ENCODE measurements around the gene ABCA6. TPM values are rescaled to one million over a fixed set of nuclear protein-coding genes. Genes with fewer than 3 reads are reported as not detected.

Gene ABCA6
- polyA plus RNA-seq, 1 donor (not counting 4 experiments of a cell fraction or from before 2014, with no cell fraction given): 0.14 TPM

GRCh38 chr17:69031839-69032238 lies 109.9 kb downstream of the ABCA6 start:
- H3K9ac ChIP-seq (ENCODE audit: control insufficient read depth, extremely low read depth, insufficient read depth, low read length): no peak overlapping the region
- FAIRE-seq (no peak), DNase-seq (ENCODE audit: low read depth, low spot score) (no peak)
- no peaks in the 10 kb centered on the region for H4K20me1 ChIP-seq (ENCODE audit: control insufficient read depth, extremely low read depth, insufficient read depth, low read length)
- H3K9me1 ChIP-seq (ENCODE audit: control insufficient read depth, extremely low read depth, insufficient read depth, low read length): no peaks in the 10 kb centered on the region
- H3K79me2 ChIP-seq (ENCODE audit: control insufficient read depth, insufficient read depth, low read length): no peaks in the 10 kb centered on the region
- H3K27ac ChIP-seq (ENCODE audit: control insufficient read depth, insufficient read depth, low read length): no peak overlapping the region
- H2AFZ ChIP-seq (ENCODE audit: control insufficient read depth, low read length): no peak overlapping the region
- dilution Hi-C loops (cut with MboI; ENCODE audit: extremely low pct_ligation_motif_present, low sequenced_read_pairs): no loop called here
- H3K4me3 ChIP-seq (ENCODE audit: control insufficient read depth in 2 of 3, extremely low read depth in 1 of 3, insufficient read depth in 2 of 3, low read depth in 1 of 3, low read length in 3 of 3): no peak overlapping the region
- no peaks in the 10 kb centered on the region for H3K27me3 ChIP-seq (ENCODE audit: control insufficient read depth, extremely low read depth, insufficient read depth, low read length)
- H3K4me2 ChIP-seq (ENCODE audit: control insufficient read depth, extremely low read depth, insufficient read depth, low read depth, low read length): no peak overlapping the region
- H3K36me3 ChIP-seq (ENCODE audit: control insufficient read depth in 2 of 2, extremely low read depth in 1 of 2, insufficient read depth in 2 of 2, low read length in 2 of 2): no peaks in the 10 kb centered on the region
- H3K4me1 ChIP-seq (ENCODE audit: control insufficient read depth, extremely low read depth, insufficient read depth, low read length): no peaks in the 10 kb centered on the region
- TF ChIP-seq EZH2 (IDR thresholded peaks at IDR 0.05; ENCODE audit: low read length): no peak
- H3K9me3 ChIP-seq (ENCODE audit: control insufficient read depth, low read depth, low read length): no peaks in the 10 kb centered on the region

- H3K36me3 ChIP-seq (ENCODE audit: control insufficient read depth in 2 of 2, extremely low read depth in 1 of 2, insufficient read depth in 2 of 2, low read length in 2 of 2): no peaks in the 10 kb centered on the region
- H3K4me3 ChIP-seq (ENCODE audit: control insufficient read depth in 2 of 3, extremely low read depth in 1 of 3, insufficient read depth in 2 of 3, low read depth in 1 of 3, low read length in 3 of 3): no peak overlapping the region
- H2AFZ ChIP-seq (ENCODE audit: control insufficient read depth, low read length): no peak overlapping the region
- dilution Hi-C loops (cut with MboI; ENCODE audit: extremely low pct_ligation_motif_present, low sequenced_read_pairs): no loop called here
- DNase-seq (ENCODE audit: low read depth, low spot score): no peak
- no peaks in the 10 kb centered on the region for H3K27me3 ChIP-seq (ENCODE audit: control insufficient read depth, extremely low read depth, insufficient read depth, low read length)
- H3K27ac ChIP-seq (ENCODE audit: control insufficient read depth, insufficient read depth, low read length): no peak overlapping the region
- H3K9ac ChIP-seq (ENCODE audit: control insufficient read depth, extremely low read depth, insufficient read depth, low read length): no peak overlapping the region
- H3K79me2 ChIP-seq (ENCODE audit: control insufficient read depth, insufficient read depth, low read length): no peaks in the 10 kb centered on the region
- H3K4me2 ChIP-seq (ENCODE audit: control insufficient read depth, extremely low read depth, insufficient read depth, low read depth, low read length): no peak overlapping the region
- TF ChIP-seq CTCF (optimal IDR thresholded peaks at IDR 0.05 in 1 of 3, IDR thresholded peaks at IDR 0.05 in 1 of 3, conservative IDR thresholded peaks at IDR 0.05 in 1 of 3; ENCODE audit: extremely low read depth in 1 of 3, insufficient read depth in 2 of 3, low read length in 3 of 3) (no peak), EZH2 (IDR thresholded peaks at IDR 0.05; ENCODE audit: low read length) (no peak)
- no peaks in the 10 kb centered on the region for H3K9me1 ChIP-seq (ENCODE audit: control insufficient read depth, extremely low read depth, insufficient read depth, low read length)
- no peaks in the 10 kb centered on the region for H4K20me1 ChIP-seq (ENCODE audit: control insufficient read depth, extremely low read depth, insufficient read depth, low read length)
- no peaks in the 10 kb centered on the region for H3K4me1 ChIP-seq (ENCODE audit: control insufficient read depth, extremely low read depth, insufficient read depth, low read length)
- no peaks in the 10 kb centered on the region for H3K9me3 ChIP-seq (ENCODE audit: control insufficient read depth, low read depth, low read length)
- FAIRE-seq: no peak
Observed at GRCh38 chr17:69030169-69030568, 111.5 kb downstream of the ABCA6 start.

Small RNAs within 50 kb of the gene (small RNA-seq; reads per million reads assigned to genes)
- gene MIR4524B (ENCODE audit: insufficient read length in 3 of 3, low read depth in 3 of 3, low replicate concordance in 1 of 3): 0 to 0.67 (median 0) reads per million in 3 experiments

Other genes starting within 250 kb of the ABCA6 start
- 0.01 to 0.05 TPM in 2 of 3 replicates, not detected in the other for gene ABCA8, start 186.5 kb downstream of the ABCA6 start, polyA plus RNA-seq
- gene ABCA9, start 81.0 kb downstream of the ABCA6 start, polyA plus RNA-seq: 0.01 to 0.28 TPM (median 0.17 TPM) in 3 replicates
- 0.14 to 0.99 TPM (median 0.46 TPM) in 3 replicates for gene ABCA10, start 86.9 kb upstream of the ABCA6 start, polyA plus RNA-seq
- gene ABCA5, start 185.2 kb upstream of the ABCA6 start, polyA plus RNA-seq: 5.4 to 11.1 TPM (median 9.4 TPM) in 3 replicates

Measured in keratinocyte (primary cell).